HG02870 (cell line): Measurements from ENCODE around the gene RUSF1.
"Not testable (repeated sequence)": the region's sequence is repeated elsewhere in the genome, so short reads cannot be mapped to it uniquely, and the experiment has no call there.

ENCODE experiments used
- ATAC-seq: cut with Tn5 transposase; IDR thresholded peaks from one replicate; pipeline ENCODE4 v1.9.1; 2021; ENCODE audit warnings: mild to moderate bottlenecking, moderate library complexity; ENCODE audit not compliant: unreplicated experiment

Gene RUSF1

DNA sequence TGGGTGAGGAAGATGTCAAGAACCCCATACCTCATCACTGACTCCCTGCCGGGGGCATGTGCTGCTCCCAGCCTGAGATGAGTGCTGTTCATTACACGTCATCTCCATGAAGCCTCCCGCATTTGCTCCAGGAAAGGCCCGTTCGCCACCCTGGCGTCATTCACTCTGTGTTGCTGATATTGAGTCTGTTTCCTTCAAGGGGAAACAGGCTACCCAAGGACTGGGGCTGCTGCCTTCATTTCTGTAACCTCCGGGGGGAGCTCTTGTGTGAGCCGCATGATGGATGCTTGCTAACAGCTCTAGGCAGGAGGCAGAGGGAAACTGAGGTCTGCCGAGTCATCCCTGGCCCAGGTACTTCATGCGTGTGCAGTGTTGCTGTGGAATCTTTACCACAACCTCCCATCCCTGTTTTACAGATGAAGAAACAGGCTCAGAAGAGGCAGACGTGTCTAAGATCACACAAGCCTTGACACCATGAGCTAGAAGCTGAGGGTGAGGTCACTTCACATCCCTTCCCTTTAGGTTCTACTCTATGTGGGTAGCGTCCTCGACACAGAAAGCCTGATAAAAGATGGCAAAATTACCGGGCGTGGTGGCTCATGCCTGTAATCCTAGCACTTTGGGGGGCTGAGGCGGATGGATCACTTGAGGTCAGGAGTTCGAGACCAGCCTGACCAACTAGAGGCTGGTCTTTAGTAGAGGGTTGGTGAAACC is 52.4 kb downstream of the RUSF1 start:
- no peak for ATAC-seq

DNA sequence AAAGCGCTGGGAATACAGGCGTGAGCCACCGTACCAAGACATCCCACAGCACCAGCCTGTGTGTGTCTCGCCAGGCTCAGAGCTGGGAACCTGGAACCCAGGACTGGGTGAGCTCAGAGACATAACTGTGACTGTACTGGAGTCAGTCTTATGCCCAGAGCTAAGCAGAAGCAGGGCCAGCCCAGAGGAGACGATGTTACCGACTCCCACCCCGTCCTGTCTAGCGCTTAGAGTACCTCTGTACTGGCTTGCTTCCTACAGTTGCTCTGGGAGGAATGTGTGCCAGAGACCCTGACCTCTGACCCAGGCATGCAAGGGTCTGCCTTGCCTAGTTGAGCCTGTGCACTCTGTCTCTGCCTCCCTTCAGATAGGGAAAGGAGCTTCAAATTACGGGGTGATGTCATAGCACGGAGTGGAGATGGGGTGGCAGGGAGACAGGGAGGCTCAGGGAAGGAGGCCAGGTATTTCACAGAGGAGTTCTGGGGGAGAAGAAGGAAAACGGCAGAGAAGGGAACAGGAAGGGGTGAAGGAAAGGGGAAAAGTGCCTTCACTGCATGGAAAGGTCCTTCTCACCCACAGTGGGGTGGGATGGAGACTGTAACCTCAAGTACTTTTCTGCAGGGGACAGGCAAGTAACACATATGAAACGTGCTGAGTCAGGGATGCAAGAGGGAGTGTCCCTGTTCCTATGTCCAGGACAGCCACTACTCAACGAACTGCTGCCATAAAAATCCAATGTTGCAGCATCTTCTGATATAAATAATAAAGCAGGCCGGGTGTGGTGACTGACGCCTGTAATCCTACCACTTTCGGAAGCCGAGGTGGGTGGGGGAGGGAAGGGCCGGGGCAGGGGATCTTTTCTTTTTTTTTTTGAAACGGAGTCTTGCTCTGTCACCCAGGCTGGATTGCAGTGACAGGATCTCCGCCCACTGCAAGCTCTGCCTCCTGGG is 54.7 kb downstream of the RUSF1 start:
- ATAC-seq, result no peak

DNA sequence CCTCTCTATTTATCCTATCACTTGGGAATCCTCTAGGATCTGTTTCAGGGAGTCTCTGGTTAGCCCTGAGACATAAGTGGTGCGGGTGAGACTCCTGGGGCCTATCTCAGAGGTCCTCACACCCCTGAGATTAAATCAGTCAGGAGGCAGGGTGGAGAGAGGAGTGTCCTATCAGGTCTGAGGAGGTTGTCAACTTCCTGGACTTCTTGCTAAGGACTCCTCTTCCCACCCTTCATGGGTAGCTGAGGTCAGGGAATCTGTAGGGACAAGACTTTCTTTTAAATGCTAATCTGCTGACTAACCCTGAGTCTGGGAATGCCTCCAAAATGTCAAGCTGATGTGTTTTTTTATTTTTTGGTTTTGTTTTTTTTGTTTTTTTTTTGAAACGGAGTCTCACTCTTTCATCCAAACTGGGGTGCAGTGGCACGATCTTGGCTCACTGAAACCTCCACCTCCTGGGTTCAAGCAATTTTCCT is 55.5 kb downstream of the RUSF1 start:
- ATAC-seq, result no peak

DNA sequence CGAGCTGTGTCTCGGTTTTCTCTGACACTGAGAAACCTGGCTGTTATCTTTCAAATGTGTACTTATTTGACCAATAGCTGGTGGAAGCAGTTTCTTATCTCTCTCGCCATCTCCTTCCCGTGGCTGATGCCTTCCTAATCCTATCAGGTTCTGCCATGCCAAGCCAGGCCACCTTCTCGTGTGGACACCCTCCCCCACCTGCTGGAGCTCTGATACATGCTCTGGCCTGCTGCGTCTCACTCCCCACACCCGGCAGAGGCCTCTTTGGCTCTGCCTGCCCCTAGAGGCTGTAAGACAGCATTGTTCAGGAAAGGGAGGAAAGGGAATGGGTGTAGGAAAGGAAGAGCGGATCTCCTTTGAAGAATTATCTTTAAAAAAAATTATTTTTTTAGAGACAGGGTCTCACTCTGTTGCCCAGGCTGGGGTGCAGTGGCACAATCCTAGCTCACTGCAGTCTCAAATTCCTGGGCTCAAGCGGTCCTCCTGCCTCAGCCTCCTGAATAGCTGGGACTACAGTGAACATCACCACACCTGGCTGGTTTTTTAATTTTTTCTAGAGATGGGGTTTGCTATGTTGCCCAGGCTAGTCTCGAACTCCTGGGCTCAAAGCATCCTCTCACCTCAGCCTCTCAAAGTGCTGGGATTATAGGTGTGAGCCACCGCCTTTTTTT is 56.4 kb downstream of the RUSF1 start:
- peak; percentile 70 for ATAC-seq

DNA sequence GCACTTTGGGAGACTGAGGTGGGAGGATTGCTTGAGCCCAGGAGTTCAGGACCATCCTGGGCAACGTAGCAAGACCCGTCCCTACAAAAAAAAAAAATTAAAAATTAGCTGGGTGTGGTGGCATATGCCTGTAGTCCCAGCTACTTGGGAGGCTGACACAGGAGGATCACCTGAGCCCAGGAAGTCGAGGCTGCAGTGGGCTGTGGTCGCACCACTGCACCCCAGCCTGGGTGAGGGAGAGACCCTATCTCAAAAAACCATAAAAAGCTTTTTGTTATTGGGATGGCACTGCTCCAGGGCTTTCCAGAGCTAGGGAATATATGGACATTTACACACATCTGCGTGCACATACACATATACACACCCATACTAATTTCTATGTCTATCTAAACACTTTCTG is 57.0 kb downstream of the RUSF1 start:
- ATAC-seq, result no peak

DNA sequence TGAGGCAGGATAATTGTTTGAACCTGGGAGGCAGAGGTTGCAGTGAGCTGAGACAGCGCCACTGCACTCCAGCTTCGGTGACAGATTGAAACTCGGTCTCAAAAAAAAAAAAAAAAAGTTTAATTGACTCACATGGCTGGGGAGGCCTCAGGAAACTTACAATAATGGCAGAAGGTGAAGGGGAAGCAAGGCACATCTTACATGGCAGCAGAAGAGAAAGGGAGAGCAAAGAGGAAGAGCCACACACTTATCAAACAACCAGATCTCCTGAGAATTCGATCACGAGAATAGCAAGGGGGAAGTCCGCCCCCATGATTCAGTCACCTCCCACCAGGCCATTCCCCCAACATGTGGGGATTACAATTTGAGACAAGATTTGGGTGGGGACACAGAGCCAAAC is 62.3 kb downstream of the RUSF1 start:
- ATAC-seq, result not testable (repeated sequence)

DNA sequence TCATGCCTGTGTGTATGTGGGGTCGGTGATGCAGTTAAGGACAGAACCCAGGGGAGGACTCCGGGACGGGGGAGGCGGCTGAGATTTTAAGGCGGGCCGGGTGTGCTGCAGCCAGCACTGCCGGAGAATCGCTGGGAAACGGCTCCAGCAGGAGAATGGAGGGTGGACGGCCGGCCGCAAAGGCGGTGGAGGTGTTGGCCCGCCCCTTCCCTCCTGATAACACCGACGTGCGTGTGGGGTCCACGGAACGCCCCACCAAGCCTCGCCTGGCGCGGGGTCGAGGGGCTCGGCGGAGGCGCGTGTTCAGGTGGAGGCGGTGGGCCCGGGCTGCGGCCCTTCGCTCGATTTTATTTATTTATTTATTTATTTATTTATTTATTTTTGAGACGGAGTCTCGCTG is 66.2 kb downstream of the RUSF1 start:
- ATAC-seq, result no peak

DNA sequence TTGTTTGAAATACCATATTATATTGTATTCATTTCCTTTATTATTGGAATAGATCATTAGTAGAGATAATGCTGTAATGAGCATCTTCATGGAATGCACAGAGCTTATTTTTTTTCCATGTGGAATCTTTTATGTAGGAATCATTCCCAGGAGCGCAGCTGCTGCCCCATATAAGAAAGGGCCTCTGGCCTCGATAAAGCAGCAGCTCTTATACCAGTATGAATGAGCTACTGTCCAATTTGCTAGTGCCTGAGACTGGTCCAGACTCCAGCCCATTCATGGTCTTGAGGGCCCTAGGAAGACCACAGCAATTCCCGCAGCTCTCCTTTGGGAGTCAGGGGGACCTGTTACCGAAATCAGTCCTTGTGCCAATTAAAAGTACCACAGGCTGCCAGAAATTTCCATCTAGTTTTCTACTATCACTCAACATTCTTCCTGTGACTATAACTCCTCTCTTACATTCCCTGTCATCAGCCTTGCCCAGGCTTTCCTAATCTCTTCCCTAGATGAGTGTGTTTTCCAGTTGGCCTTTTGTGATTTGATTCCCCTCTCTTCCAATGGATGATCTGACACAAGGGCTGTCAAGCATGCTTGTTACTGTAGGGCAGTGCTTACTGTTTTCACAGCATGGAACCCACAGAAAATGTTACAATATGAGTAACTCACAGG is 67.5 kb downstream of the RUSF1 start:
- ATAC-seq, result no peak

DNA sequence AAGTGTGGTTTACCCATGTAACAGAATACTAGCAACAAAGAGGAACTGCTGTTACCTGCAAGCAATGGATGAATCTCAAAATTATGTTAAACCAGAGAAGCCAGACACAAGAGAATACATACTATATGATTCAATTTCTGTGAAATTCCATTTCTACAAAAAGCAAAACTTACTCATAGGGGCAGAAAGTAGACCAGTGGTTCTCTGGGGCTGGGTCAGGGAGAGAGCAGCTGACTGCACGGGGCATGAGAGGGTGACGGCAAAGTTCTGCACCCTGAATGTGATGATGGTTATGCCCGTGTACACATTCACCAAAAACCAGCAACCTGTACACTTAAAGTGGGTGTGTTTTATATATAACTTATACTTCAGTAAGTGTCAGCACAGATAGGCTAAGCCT is 68.7 kb downstream of the RUSF1 start:
- ATAC-seq, result no peak
